DMS53 (cell line): ENCODE results near the gene CRBN.

ENCODE experiments used
- DNase-seq: peaks from one replicate; lab custom pipeline; 2025; lab: John Stamatoyannopoulos, UW

Gene CRBN

DNA sequence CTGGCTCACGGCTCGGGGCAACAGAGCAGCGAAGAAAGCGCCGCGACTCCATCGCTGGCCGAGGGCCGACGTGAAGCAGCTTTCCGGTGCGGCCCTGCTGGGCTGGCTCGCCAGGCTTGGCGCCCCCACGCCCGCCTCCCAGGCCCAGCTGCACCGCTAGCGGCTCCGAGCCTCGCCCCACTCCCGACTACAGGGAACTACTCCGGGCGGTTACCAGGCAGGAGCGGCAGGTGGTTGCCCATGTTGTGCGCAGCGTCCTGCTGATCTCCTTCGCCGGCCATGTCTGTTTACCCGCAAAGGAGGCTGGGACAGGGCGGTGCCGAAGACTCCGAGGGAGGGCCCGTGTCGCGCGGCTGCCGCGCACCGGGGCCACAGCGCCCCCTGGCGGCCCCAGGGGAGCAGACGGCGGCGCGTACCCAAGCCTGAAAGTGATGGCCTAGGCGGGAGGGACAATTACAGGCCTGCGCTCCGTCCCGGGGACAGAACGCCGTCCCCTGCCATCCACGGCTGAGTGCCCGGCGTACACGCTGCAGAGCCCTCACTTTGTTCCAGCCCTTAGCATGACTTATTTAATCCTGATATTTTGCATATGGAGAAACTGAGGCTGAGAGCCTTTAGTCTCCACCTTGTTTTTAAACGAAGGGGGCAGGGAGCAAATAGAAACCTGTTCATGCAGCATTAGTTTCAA lies at the start of gene CRBN:
Gene CRBN, minus strand, starts transcription at position 285 of the 688 bp plus-strand sequence. Its CDS starts 4 bp downstream, at position 281.
- DNase-seq = peak; percentile 77

DNA sequence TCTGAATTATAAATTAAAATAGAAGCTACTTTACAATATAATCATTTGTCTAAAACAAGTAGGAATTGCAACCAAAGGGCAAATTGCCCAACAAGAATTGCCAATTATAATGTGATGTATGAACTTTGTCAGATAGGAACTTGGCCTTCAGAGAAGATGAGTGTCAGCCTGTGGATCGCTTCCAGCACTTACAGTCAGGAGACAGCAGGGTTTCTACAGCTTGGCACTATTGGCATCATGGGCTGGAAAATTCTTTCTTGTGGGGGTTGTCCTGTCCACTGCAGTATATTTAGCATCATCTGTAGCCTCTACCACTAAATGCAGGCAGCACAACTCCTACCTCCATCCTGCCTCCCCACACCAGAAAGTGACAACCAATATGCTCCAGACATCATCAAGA lies 48.1 kb upstream of the CRBN start:
- no peak for DNase-seq

DNA sequence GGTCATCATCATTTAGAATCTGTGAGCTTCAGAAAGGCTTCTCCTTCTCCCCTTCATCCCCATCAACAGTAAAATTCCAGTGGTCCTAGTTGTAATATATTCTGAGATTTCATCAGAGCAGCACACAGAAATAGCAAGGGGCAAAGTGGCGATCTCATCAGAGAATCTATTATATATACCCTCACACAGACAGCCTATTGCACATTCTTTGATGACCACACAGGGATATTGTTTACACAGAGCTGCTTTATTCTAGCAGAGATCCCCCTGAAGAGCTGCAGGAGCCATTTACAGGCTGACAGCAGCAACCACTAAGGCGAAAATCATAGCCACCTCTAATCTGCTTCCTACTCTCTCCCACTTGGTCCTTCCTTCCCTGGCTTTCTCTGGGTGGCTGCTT lies 42.0 kb upstream of the CRBN start:
- no peak for DNase-seq

DNA sequence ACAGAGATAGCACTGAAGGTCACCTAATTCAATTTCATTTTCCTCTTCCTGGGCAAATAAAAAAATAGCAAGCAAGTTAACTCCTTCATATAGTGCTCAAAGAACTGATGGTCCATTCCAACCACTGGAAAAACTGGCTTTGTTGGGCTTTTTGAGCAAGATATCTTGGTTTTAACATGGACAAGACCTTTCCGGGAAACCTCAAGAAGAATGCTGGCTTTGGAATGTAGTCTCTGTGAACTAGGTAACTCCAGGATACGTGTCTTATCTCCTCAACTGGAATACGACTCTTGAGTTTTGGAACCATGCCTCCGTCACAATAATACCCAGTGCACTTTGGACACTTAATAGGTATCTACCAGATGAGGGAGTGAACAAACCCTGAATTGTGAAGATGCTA lies 36.9 kb upstream of the CRBN start:
- no peak for DNase-seq

DNA sequence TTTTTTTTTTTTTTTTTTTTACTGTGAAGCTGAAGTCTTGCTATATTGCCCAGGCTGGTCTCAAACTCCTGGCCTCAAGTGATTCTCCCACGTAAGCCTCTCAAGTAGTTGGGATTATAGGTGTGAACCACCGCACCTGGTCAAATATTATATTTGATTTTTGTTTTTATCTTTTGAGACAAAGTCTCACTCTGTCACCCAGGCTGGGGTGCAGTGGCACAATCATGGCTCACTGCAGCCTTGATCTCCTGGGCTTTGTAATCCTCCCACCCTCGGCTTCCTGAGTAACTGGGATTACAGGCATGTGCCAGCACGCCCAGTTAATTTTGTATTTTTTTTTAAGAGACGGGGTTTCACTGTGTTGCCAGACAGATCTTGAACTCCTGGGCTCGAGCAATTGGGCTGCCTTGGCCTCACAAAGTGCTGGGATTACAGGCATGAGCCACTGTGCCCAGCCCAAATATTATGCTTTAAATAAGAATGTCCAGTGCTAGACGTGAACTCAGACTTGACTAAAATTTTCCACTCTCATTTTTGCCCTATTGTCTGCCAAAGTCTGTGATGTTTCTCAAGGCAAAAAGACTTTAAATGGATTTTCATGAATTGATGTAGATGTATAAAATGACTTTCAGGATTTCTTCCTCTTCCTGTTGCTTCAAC lies 33.4 kb upstream of the CRBN start:
- no peak for DNase-seq

DNA sequence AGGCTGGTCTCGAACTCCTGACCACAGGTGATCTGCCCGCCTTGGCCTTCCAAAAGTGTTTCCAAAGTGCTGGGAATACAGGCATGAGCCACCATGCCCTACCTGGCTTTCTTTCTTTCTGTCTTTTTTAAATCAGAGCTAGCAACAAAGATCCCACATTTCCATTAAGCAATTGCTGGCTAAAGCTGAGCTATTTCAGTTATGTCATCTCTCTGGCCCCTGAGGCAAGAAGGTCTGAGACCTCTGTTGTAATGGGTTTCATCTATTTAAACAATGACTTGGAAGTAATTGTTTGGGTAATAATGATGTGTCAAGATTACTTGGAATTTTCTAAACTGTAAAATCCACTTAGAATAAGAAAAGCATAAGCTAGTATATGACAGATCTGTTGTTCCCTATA lies 30.2 kb upstream of the CRBN start:
- DNase-seq = no peak

DNA sequence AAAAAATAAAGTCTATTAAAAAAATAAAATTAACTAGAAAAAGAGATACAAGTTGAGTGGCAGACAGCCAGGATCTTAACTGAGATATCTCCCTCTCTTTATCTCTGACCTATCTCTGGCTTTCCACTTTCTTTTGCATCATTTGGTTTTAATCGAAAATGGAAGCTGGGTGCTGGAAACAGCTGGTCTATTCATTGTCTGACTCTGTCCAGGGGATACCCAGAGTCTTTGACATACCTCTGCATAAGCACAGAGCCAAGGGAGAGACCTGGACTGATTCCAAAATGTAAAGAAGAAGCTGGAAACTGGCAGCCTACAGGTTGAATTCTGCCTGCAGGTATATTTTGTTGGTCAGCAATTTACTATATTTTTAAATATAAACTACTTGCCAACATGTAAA lies 29.6 kb upstream of the CRBN start:
- no peak for DNase-seq

DNA sequence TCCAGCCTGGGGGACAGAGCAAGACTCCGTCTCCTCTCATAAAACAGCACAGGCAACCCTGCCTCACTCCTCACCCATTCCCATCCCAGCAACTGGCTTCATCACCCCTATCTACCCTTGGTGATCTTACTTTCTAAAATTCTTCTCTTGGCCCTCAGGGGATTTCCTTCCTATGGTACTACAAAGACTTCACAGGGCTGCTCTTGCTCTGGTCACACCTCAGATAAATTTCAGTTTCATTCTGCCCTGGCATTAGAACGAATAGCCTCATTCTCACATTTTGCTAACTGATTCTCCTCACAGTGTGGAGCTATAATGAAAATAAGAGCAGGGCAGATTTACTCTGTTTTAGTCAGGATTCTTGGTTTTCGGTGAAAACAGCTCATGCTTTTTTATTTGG lies 22.1 kb upstream of the CRBN start:
- no peak for DNase-seq

DNA sequence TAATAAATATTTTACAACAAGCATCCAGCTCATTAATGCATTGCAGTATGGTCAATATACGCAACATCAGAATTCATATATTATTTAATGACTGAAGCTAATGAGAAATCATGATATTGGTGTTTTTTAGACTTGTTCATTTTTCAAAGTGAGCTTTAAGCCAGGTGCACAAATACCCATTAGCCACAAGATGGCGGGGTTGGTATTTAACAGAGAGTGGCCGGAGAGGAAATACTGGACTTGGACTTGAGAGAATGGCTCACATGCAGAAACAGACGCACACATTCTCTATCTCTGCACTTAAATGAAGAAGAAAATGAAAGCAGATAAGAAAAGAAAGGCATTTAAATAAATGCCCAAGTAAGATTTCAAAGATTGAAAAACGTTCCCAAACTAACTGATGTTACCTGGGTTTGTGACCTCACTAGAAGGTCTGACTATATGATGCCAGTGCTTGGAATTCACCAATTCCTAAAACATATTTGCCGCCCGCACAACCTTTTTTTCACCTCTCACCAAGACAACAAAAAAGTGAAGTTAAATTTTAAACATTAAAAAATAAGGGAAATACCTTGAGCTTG lies 21.2 kb upstream of the CRBN start:
- peak; percentile 64 for DNase-seq

DNA sequence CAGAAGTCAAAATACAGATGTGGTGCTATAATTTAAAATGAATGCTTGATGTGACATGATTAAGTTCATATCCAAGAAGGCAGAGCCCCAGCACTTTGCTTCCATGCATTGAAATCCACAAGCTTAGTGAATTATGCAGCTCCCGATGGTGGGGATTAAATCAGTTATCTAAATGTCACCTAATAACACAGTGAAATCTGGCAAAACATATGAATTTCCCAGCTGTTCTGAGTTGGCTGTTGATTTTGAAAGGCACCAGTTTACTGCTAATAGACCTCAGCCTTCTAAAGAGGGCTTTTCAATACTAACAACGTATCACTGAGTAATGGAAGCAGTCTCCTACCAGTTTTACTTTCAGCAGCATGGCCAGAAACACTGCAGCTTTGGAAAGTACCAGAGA lies 19.8 kb upstream of the CRBN start:
- DNase-seq = no peak

DNA sequence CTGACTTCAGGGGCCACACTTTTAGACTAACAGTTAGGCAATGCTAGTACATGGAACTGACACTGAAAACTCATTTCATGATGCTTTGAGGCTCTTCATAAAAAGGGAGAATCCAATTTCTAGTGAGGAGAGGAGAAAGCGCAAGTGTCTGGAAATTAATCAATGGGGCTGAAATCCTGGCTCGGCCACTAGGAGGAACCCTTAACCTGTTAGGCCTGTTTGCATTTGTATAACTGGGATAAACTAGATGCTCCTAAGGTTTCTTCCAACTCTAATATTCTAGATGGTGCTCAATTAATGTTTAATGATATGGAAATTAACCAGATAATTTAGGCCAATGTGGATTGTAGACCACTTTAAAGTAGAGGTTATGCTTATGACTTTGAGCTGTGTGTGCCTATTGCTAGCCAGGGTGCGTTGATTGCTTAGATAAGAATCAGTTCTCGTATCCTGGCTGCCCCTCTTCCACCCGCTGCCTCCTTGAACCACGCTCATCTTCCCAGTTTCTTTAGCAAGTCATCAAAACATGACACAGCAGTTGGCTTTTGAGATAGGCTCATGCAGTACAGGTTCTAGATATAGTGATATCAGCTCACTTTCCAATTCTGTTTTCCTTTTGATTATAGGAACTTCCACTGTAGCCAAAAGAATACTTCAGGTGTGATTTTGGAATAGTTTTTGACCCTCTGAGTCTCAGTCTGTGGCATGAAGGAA lies 16.8 kb upstream of the CRBN start:
- DNase-seq = peak; percentile 17

DNA sequence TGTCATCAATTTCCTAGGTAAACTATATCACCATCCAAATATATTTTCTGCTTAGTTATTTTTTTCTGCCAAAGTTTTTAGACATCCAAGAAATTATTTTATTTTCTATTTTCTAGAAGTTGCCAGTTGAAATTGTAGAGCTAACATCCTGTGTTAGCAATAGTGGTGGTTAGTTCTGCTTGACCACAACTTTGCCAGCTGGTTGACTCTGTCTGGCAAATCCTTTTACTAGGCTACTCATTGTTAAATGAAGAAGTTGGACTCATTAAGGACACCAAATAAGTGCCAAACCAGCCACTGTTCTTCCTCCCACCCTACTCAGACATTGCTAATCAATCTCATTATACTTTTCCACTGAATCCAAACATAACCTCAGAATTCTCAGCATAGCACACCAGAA lies 15.4 kb upstream of the CRBN start:
- DNase-seq = no peak

DNA sequence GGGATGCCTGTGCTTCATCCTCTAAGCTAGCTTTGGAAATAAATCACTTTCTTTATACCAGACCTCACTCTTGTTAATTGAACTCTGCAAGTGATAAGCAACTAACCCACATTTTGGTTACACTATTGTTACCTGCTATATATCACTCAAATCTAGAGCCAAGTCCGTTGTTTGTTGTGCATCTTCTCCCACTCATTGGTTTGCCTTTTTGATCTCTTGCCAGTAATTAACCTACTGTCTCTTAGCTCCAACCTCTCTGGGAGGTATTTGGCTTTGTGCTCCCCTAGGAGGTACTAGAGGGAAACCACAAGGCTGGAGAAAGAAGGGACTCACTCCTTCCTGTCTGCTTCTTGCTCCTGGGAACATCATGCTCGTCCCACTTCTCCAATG lies 12.8 kb upstream of the CRBN start:
- DNase-seq = no peak

DNA sequence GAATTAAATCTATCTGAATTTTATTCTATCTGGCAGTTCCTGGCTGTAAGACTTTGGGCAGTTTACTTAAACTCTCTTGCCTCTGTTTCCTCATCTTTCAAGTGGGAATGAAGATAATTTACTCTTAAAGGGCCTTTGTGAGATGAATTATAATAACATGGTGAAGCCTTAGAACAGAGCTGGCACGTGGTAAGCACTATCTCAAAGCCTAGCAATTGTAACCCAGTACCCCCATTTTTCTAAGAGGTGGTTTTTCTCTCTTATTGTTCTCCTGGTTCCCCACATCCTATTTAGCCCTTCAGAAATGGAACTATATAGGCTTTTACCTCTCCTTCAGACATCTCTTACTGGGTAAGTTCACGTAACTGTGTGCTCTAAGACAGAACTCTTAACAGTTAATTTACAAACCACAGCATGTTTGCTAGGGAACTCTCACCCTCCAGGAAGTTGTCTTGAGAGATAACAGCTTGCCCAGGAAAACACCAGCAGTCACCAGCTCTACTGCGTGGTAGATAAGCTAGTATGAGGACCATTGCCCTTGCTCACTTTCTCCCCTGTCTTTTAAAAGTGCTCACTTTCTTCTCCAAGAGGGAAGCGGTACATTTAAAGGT lies 12.3 kb upstream of the CRBN start:
- no peak for DNase-seq

DNA sequence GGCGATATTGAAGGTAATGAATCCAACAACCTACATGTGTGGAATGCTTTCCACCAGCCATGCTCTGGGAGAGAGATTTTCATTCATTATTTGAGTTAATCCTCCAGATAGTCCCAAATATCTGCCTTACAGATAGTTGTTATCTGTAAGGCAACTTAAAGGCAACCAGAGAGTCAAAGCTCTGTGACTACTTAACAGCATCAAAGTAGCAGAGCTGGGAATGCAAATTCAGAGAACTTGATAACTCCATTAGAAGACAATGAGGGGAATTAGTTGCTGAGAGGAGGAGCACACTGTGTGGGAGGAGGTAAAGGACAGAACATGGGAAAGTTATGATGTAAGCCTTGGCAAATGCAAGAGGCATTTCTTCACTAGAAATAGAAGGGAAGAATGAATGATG lies 10.5 kb upstream of the CRBN start:
- DNase-seq = no peak

DNA sequence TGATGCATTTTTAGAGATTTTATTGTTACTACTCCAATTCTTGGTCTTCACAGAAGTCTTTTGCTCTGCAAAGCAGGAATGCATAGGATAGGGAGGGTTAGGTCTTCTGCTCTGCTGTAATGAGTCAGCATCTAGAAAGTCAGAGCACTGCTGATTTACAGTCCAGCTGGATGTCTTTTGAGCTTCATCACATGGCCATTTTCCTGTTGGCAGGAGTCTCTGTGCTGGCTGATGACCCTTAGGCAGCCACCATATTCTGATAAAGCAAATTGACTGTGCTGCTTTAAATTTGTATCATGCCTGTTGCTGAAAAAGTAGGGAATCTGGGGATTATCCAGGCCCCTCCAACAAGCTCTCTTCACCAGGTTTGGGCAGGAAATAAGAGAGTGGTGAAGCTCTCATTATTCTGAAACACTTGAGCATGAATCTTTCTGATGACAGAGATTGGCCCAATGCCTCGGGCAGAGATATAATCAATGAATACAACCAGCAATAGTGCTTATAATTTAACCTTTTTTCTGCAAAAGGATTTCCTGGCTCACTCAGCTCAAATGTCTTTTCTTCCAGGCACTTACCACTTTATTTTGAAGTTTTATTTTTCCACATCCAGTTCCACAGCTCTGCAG lies 9.7 kb upstream of the CRBN start:
- no peak for DNase-seq

DNA sequence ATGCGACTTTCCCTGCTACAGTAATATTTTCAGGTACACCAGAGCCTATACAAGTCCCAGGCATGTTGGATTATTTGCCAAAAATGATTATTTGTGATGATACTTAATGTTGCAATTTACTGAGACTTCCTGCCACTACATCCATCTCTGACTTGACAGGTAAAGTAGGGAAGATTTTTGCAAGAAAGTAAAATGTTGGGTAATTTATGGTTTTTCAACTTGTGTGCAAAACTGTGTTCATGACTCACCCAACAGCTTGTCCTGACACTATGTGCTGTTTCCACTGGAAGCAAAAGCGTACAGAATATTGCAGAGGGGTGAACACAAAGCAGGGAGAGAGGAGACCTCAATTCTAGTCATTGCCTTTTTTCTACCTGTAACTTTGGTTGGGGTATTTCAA lies 5.4 kb upstream of the CRBN start:
- no peak for DNase-seq

DNA sequence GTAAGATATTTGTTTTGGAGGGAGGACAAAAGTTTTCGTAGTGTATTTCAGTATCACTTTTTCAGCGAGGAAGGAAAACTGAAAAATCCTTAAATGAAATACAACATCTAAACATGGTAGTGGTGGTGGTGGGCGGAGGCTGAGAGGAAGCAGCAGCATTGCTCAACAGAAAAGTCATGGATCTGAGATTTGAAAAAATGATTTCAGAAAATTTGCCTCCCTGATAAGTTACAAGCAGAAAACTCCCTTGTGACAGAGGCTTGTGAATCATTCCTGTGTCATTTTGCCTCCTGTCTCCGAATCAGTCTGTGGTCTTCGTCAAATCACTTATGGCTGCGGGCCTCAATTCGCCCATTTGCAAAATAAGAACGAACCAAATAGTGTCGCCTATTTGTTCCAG lies 965 bp upstream of the CRBN start:
- no peak for DNase-seq

DNA sequence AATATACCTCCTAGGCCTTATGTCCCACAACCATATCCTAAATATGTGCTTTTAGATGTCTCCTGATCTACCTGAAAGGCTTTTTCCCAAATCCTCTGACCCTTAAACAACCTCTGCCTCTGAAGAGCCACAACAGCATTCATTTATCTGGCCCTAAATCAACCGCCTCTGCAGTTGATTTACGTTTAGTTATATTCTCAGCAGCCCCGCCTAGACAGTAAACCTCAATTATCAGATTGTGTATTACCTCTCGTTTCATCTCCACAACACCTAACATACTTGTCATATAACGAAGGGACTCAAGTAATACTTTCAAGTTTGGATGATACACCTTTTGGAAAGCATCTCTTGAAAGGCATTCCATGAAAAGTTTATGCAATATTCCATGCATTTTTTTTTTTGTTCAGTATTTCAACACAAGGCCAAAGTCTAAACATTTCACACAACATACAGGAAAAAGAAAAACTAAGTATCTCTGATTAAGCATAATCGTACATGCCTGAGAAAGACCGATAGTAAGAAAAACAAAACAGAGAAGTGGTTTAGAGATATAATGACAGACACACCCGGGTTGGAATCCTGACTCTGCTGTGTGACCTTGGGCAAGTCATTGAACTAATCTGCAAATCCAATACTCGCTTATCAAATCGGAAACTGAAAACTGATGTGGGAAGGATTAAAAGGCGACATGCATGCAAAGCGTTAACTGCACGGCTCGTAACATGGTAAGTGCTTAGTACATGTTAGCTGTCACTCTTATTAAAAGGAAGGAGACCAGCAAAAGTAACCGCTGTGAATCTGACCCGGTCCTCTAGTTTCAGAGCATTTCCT lies 778 bp downstream of the CRBN start:
- DNase-seq = peak; percentile 7

DNA sequence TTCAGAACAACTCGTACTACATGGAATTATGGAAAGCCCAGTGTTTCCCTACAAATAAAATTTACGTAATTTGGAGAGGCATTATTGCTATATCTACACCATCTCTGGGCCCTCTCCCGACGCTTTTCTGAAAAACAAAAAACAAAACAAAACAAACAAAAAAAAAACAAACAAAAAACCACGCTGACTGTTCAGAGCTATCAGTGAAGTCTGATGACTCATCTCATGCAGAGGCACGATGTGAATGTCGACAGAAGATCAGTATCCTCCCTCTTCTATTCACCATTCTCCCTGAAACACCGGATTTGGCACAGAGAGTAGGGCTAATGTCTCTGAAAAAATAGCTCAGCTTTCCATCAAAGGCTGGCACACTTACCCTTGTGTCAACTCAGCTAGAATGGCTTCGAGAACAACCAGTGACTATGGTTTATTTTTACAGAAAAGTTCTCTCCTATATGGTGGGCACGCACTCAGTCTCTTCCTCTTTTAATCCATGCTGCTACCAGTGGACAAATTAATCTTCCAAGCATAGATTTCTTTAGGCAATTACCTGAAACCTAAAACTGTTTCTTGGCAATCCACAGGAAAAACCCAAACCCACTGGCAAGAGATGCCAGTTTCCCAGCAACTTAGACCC lies 1.5 kb downstream of the CRBN start:
- no peak for DNase-seq

DNA sequence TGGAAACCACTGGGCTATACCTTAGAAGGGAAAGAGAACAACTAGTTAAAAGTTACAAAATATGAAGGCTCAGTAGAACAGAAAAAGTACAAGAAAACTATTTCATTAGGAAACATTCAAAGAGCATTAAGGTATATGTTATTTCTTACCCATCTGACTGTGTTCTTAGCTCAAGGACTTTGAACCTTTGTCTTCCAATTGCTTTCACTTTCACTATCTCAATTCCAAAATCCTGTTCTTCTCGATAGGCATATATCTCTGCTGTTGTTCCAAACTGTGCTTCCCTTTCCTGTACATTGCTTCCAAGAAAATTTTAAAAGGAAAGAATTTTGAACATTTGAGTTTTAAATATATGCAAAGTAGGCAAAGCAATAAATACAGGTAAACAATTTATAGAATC lies 6.9 kb downstream of the CRBN start:
- DNase-seq = no peak
